Nephron (organoid): Measurements from ENCODE around the gene XIRP2.

Experiments used
- H3K27ac Mint-ChIP-seq, 3 experiments: 2 replicates each; pipeline ENCODE4 v1.8.0; 2020; ENCODE audit warnings: mixed read lengths in 3 of 3, mild to moderate bottlenecking in 2 of 3, moderate library complexity in 1 of 3
- H3K27me3 Mint-ChIP-seq: 2 replicates; pipeline ENCODE4 v1.8.0; 2021; ENCODE audit warnings: low read depth, mild to moderate bottlenecking, moderate library complexity, mixed read lengths
- H3K36me3 Mint-ChIP-seq: 2 replicates; pipeline ENCODE4 v1.8.0; 2020; ENCODE audit warnings: low read depth, mixed read lengths
- H3K4me1 Mint-ChIP-seq: 2 replicates; pipeline ENCODE4 v1.8.0; 2020; ENCODE audit warnings: mixed read lengths
- H3K4me3 Mint-ChIP-seq, 3 experiments: 2 replicates each; pipeline ENCODE4 v1.8.0; 2020; ENCODE audit warnings: mild to moderate bottlenecking in 3 of 3, mixed read lengths in 3 of 3, moderate library complexity in 2 of 3
- H3K9me3 Mint-ChIP-seq: 2 replicates; pipeline ENCODE4 v1.8.0; 2020; ENCODE audit warnings: mixed read lengths
- TF ChIP-seq, protein P1 (sequence below), 3 experiments: fragments of 200-600 bp; sonication (generic); IDR thresholded peaks; one replicate each; pipeline ENCODE4 v1.5.0; 2021; ENCODE audit warnings: antibody characterized with exemption in 3 of 3; ENCODE audit not compliant: unreplicated experiment in 3 of 3

XIRP2 gene

DNA sequence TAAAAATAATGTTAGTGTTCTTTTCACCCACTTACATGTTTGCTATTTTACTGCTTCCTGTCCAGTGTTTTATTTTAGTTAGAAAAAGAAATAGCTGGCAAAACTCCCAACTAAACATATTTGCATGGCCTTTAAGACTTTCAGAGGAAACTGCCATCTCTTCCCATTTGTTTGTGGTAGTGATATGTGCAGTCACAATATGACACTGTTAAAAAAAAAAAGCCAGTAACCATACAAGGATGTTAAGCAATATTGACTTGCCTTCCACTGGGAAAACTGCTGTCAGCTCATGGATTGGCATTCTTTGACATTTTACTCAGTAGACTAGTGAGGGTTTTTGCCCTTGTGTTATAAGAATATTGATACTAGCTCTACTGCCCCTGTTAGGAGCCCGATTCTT is 29.1 kb downstream of the XIRP2 start:
- H3K9me3 Mint-ChIP-seq, result peaks cover 9% of the 10 kb centered on the region
- peak overlapping the region; percentile 28 to 81 (median 59) for H3K27ac Mint-ChIP-seq

DNA sequence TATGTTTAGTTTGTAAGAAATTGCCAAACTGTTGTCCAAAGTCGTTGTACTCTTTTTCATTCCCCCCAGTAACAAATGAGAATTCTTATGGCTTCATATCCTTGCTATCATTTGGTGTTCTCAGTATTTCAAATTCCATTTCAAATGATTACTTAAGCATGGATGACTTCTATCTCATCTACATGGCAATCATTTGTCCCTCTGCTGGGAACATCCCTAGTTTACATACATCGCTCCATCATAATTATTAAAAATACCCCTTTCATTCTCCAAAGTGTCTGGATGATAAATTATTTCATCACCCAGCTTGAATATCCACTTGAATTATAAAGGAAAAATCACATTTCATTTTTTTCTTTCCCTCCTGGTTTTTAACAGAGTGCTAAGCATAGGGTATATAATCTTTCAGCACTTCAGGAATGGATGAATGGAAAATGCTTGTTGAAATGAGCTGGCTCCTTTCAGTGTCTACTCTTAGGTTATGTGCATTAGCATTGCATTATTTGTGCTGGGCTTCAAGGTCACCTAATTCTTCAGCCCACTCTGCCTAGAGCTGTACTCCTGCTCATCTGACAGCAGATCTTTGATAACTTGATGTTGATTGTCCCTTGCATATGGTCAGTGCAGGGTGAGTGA is 33.1 kb downstream of the XIRP2 start:
- no peak overlapping the region for H3K4me3 Mint-ChIP-seq
- TF ChIP-seq, protein P1, sequence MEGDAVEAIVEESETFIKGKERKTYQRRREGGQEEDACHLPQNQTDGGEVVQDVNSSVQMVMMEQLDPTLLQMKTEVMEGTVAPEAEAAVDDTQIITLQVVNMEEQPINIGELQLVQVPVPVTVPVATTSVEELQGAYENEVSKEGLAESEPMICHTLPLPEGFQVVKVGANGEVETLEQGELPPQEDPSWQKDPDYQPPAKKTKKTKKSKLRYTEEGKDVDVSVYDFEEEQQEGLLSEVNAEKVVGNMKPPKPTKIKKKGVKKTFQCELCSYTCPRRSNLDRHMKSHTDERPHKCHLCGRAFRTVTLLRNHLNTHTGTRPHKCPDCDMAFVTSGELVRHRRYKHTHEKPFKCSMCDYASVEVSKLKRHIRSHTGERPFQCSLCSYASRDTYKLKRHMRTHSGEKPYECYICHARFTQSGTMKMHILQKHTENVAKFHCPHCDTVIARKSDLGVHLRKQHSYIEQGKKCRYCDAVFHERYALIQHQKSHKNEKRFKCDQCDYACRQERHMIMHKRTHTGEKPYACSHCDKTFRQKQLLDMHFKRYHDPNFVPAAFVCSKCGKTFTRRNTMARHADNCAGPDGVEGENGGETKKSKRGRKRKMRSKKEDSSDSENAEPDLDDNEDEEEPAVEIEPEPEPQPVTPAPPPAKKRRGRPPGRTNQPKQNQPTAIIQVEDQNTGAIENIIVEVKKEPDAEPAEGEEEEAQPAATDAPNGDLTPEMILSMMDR (IDR thresholded peaks at IDR 0.05; ENCODE audit: unreplicated experiment in 3 of 3), result no peak
- H3K27me3 Mint-ChIP-seq, result no peaks in the 10 kb centered on the region
- peaks cover 41% of the 10 kb centered on the region for H3K4me1 Mint-ChIP-seq
- H3K36me3 Mint-ChIP-seq, result no peaks in the 10 kb centered on the region
- H3K9me3 Mint-ChIP-seq, result no peaks in the 10 kb centered on the region
- H3K27ac Mint-ChIP-seq, result no peak overlapping the region

More for the DNA sequence above, 29.1 kb downstream of the XIRP2 start:
- Mint-ChIP-seq H3K4me3 (no peak overlapping the region), H3K36me3 (peaks cover 6% of the 10 kb centered on the region), H3K27me3 (no peaks in the 10 kb centered on the region), H3K4me1 (peaks cover 26% of the 10 kb centered on the region)
- TF ChIP-seq, protein P1 (IDR thresholded peaks at IDR 0.05; ENCODE audit: unreplicated experiment in 3 of 3), result no peak

DNA sequence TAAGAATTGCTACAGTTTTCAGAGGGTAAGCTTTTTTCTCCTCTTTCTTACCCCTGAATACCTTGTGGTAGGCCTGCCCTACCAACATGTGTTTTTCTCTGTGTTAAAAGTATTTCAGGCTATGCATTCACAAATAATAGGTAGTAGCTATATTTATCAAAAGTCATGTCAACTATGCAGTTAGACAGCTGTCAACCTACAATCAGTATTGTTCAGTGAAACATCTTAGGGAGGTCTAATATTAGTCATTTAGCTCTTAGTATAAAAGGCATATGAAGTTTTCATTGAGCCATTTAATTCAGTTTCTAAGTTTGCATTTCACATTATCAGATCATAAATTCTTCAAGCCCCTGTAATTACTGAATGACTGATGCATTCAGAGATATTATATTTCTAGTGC is 36.7 kb downstream of the XIRP2 start:
- H3K4me1 Mint-ChIP-seq, result peaks cover 37% of the 10 kb centered on the region
- H3K36me3 Mint-ChIP-seq, result no peaks in the 10 kb centered on the region
- TF ChIP-seq, protein P1 (IDR thresholded peaks at IDR 0.05; ENCODE audit: unreplicated experiment in 3 of 3), result no peak
- no peaks in the 10 kb centered on the region for H3K9me3 Mint-ChIP-seq
- H3K27me3 Mint-ChIP-seq, result peaks cover 5% of the 10 kb centered on the region
- H3K27ac Mint-ChIP-seq, result no peak overlapping the region
- H3K4me3 Mint-ChIP-seq, result no peak overlapping the region

DNA sequence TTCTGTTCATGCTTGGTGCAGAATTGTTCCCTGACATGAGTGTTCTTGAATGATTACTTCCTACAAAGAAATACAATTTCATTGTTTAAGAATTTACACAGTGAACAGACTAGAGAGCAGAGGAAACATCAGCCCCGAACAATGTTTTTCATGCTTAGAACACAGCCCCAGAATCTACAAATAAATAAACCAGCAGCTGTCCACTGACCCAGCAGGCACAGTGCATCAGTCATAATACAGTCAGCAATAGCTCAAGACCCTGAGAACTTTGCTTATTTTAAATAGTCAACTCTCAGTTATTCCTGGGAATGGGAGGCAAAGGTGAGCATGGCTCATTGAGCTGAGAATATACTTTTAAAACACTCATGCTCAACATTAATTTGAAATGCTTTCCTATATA is 38.4 kb downstream of the XIRP2 start:
- peaks cover 5% of the 10 kb centered on the region for H3K27me3 Mint-ChIP-seq
- peaks cover 25% of the 10 kb centered on the region for H3K4me1 Mint-ChIP-seq
- H3K9me3 Mint-ChIP-seq, result no peaks in the 10 kb centered on the region
- H3K4me3 Mint-ChIP-seq, result no peak overlapping the region
- TF ChIP-seq, protein P1 (IDR thresholded peaks at IDR 0.05; ENCODE audit: unreplicated experiment in 3 of 3), result no peak
- no peaks in the 10 kb centered on the region for H3K36me3 Mint-ChIP-seq
- H3K27ac Mint-ChIP-seq, result no peak overlapping the region

DNA sequence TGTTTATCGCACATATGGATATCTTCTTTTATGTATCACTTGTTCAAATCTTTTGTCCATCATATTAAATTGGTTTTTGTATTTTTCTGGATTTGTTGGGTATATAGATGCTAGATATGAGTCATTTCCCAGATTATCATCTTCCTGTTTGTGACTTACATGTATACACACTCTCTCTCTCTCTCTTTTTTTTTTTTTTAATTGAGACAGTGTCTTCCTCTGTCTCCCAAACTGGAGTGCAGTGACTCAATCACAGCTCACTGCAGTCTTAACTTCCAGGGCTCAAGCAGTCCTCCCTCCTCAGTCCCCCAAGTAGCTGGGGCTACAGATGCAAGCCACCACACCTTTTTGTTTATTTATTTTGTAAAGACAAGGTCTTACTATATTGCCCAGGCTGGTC is 43.8 kb downstream of the XIRP2 start:
- Mint-ChIP-seq H3K27me3 (peaks cover 5% of the 10 kb centered on the region), H3K4me3 (no peak overlapping the region), H3K4me1 (no peaks in the 10 kb centered on the region), H3K36me3 (no peaks in the 10 kb centered on the region), H3K27ac (no peak overlapping the region), H3K9me3 (peaks cover 5% of the 10 kb centered on the region)
- TF ChIP-seq, protein P1 (IDR thresholded peaks at IDR 0.05; ENCODE audit: unreplicated experiment in 3 of 3), result no peak

DNA sequence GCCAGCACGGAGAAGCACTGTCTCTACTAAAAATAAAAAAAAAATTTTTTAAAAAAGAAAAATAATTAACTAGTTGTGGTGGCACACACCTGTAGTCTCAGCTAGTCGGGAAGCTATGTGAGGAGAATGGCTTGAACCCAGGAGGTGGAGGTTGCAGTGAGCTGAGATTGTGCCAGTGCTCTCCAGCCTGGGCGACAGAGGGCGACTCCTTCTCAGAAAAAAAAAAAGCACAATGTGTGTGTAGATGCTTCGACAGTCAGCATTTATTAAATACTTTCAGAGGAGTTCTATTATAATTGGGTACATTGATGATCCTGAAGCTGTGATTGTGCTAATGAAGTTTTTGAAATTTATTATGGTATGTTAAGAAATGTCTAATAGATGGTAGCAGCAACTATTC is 46.5 kb downstream of the XIRP2 start:
- no peaks in the 10 kb centered on the region for H3K36me3 Mint-ChIP-seq
- no peaks in the 10 kb centered on the region for H3K27me3 Mint-ChIP-seq
- H3K27ac Mint-ChIP-seq, result no peak overlapping the region
- H3K9me3 Mint-ChIP-seq, result peaks cover 26% of the 10 kb centered on the region
- H3K4me3 Mint-ChIP-seq, result no peak overlapping the region
- H3K4me1 Mint-ChIP-seq, result no peaks in the 10 kb centered on the region
- TF ChIP-seq, protein P1 (IDR thresholded peaks at IDR 0.05; ENCODE audit: unreplicated experiment in 3 of 3), result no peak
